Measurements from ENCODE around the gene IGF2BP1. TPM values are rescaled to one million over a fixed set of nuclear protein-coding genes. Genes with fewer than 3 reads are reported as not detected.
"Not testable (repeated sequence)": the region's sequence is repeated elsewhere in the genome, so short reads cannot be mapped to it uniquely, and the experiment has no call there.

The IGF2BP1 gene
- total and polyA plus RNA-seq, 2 of the 8 experiments (the other 6 are each of a cell fraction or from before 2014, with no cell fraction given), result 41.6 to 513 TPM

DNA sequence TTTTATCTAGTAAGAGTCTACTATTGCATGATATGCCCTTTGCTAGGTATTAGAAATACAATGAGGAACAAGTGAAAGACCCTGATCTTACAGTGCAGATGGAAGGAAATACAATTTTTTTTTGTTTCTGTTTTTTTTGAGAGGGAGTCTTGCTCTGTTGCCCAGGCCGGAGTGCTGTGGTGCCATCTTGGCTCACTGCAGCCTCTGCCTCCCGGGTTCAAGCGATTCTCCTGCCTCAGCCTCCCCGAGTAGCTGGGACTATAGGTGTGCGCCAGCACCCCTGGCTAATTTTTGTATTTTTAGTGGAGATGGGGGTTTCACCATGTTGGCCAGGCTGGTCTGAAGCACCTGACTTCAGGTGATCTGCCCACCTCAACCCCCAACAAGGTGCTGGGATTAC is 11.7 kb downstream of the IGF2BP1 start:
- Histone ChIP-seq H3K36me3 (ENCODE audit: control insufficient read depth in 2 of 4, insufficient read depth in 4 of 4, low read length in 3 of 4) (peaks cover 2 to 39% (median 16%) of the 10 kb centered on the region in 4 experiments; a peak in 5 of 8 replicates), H3K4me1 (replicated peaks in 1 of 4; ENCODE audit: control insufficient read depth in 3 of 4, insufficient read depth in 4 of 4, low read length in 3 of 4) (peaks cover 3 to 39% (median 29%) of the 10 kb centered on the region in 4 experiments; a peak in 6 of 7 replicates), H4K20me1 (replicated peaks in 1 of 2; ENCODE audit: control insufficient read depth in 1 of 2, insufficient read depth in 2 of 2, low read length in 2 of 2) (peaks cover 38 to 46% of the 10 kb centered on the region in 2 experiments), H3K79me2 (ENCODE audit: control insufficient read depth in 1 of 2, insufficient read depth in 2 of 2, low read length in 2 of 2) (peaks cover 39 to 95% of the 10 kb centered on the region in 2 experiments), H3K79me1 (ENCODE audit: low read depth, low read length) (peaks cover 11% of the 10 kb centered on the region)
- ChIA-PET POLR2A (ENCODE audit: partially characterized antibody) (interaction anchor here (1.0 to 13.9 kb wide), 6 partner anchors 8 to 48 kb away, joined by 3 to 366 read pairs (median 10); partner anchors contain the start of gene IGF2BP1), CTCF (ENCODE audit: partially characterized antibody) (interaction anchor here (1.4 to 7.4 kb wide), 4 partner anchors 11 to 23 kb away, joined by 3 to 74 read pairs (median 18); partner anchors contain the start of gene IGF2BP1)
- not testable (repeated sequence) for H4K5ac ChIP-seq (ENCODE audit: insufficient read length, low read depth, low read length); H3K23me2 ChIP-seq (ENCODE audit: low read depth, low read length); H3K4me3 ChIP-seq (ENCODE audit: extremely low read depth in 1 of 4, insufficient read depth in 2 of 4, low read depth in 3 of 4, low read length in 4 of 4); H2AK5ac ChIP-seq (ENCODE audit: low read depth, low read length); H3K27ac ChIP-seq (ENCODE audit: low read depth, low read length); H2BK15ac ChIP-seq (ENCODE audit: low read length); H2BK20ac ChIP-seq (ENCODE audit: low read length); H3K27me3 ChIP-seq (replicated peaks in 1 of 4; ENCODE audit: control insufficient read depth in 3 of 4, extremely low read depth in 1 of 4, insufficient read depth in 3 of 4, low read length in 3 of 4); H2BK5ac ChIP-seq (ENCODE audit: low read depth, low read length); H2BK12ac ChIP-seq (ENCODE audit: low read depth, low read length); H3K23ac ChIP-seq (ENCODE audit: insufficient read length); FAIRE-seq; H3K14ac ChIP-seq (ENCODE audit: insufficient read length); H3K9me3 ChIP-seq (ENCODE audit: insufficient read depth in 2 of 2, low read depth in 1 of 2, low read length in 1 of 2); H3K4ac ChIP-seq (replicated peaks; ENCODE audit: insufficient read length, low read depth, low read length); H3K56ac ChIP-seq (replicated peaks; ENCODE audit: insufficient read length, low read depth, low read length); H4K91ac ChIP-seq (replicated peaks; ENCODE audit: insufficient read length, low read length); H3K9ac ChIP-seq (replicated peaks in 1 of 4; ENCODE audit: extremely low read depth in 1 of 4, low read depth in 3 of 4, low read length in 3 of 4); H2AFZ ChIP-seq (ENCODE audit: low read length); H3K18ac ChIP-seq (ENCODE audit: extremely low read depth, low read length); H4K8ac ChIP-seq (ENCODE audit: extremely low read depth, insufficient read depth, low read length); H3K4me2 ChIP-seq (ENCODE audit: insufficient read depth in 1 of 2, low read depth in 2 of 2, low read length in 2 of 2); H2BK120ac ChIP-seq (replicated peaks; ENCODE audit: low read depth, low read length)
- WGBS, 2 experiments (ENCODE audit: extremely low coverage in 1 of 2, insufficient coverage in 1 of 2, insufficient read length in 1 of 2, insufficient replicate concordance in 2 of 2, low coverage in 1 of 2, low lambda C conversion rate in 2 of 2, missing lambda C conversion rate in 1 of 2), result 89% methylated on average over 5 of the region's 5 CpGs; no CpG with 5 or more reads in 1 of the 2 experiments
- DNase-seq (ENCODE audit: low read depth in 1 of 2, low spot score in 2 of 2), result peak in 1 of 2 experiments; percentile 31
